HCT116 (cell line): ENCODE data around the gene CAMKMT.

Experiments
- EZH2 ChIP-seq: fragments of 200-600 bp; sonication (generic); IDR thresholded peaks from 2 replicates; pipeline ENCODE4 v1.6.1; 2017; ENCODE audit warnings: antibody characterized with exemption, mixed run types
- POLR2AphosphoS5 ChIP-seq: IDR thresholded peaks from 2 replicates; pipeline ENCODE4 v1.6.1; 2011; ENCODE audit warnings: mild to moderate bottlenecking, low read depth, low read length, moderate library complexity

- TF ChIP-seq EZH2 (no peak), POLR2AphosphoS5 (no peak)
Observed at GRCh38 chr2:44744961-44745892, 383.5 kb downstream of the CAMKMT start.
